ENCODE measurements around the gene MBD3L4. TPM values are rescaled to one million over a fixed set of nuclear protein-coding genes. Genes with fewer than 3 reads are reported as not detected.
"Not testable (repeated sequence)": the region's sequence is repeated elsewhere in the genome, so short reads cannot be mapped to it uniquely, and the experiment has no call there.

MBD3L4 gene
- total and polyA plus RNA-seq, 10 of the 15 experiments (the other 5 are each of a cell fraction or from before 2014, with no cell fraction given) = not detected

DNA sequence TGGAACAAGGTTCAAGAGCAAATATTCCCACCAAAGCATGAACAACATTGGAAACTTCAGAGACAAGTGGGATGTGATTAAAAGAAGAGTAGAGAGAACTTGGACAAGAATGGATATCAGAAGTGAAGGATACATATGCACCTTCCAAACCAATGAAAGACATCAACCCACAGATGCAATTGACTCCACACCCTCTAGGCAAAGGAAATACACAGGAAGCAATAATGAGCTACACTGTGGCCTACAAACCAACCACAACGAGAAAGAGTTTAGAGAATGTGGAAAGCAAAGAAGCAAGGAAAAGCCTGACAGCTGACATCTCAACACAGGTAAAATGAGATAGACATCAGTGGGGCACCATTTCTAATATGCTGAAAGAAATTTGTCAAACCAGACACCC lies 11.2 kb downstream of the MBD3L4 start:
- CTCF ChIA-PET; BruUV-seq (replicated peaks); H3K36me3 ChIP-seq (ENCODE audit: control insufficient read depth in 2 of 2, insufficient read depth in 2 of 2, low read length in 1 of 2); intact Hi-C loops (cut with micrococcal nuclease; ENCODE audit: unreplicated experiment); H4K20me1 ChIP-seq (ENCODE audit: control insufficient read depth, insufficient read depth); SMC1A ChIA-PET (ENCODE audit: uncharacterized antibody, unreplicated experiment); H3K9me3 ChIP-seq (replicated peaks; ENCODE audit: control insufficient read depth, insufficient read depth, low read length); H3K4me2 ChIP-seq (ENCODE audit: control insufficient read depth, insufficient read depth); H2AFZ ChIP-seq (ENCODE audit: control insufficient read depth, low read depth, low read length); H3K27ac ChIP-seq (ENCODE audit: control insufficient read depth, insufficient read depth); ATAC-seq; DNase-seq (ENCODE audit: low read depth, low spot score); H3K4me3 ChIP-seq; FAIRE-seq; RAD21 ChIA-PET (ENCODE audit: unreplicated experiment); H3K79me2 ChIP-seq (ENCODE audit: control insufficient read depth, insufficient read depth, low read length); H3K27me3 ChIP-seq (replicated peaks in 1 of 2; ENCODE audit: control insufficient read depth in 2 of 2, insufficient read depth in 2 of 2, low read length in 1 of 2); POLR2A ChIA-PET; in situ Hi-C loops (cut with MboI); H3K4me1 ChIP-seq (ENCODE audit: control insufficient read depth, insufficient read depth, low read length); H3K9ac ChIP-seq (ENCODE audit: control insufficient read depth, insufficient read depth, low read length): not testable (repeated sequence)
- WGBS (ENCODE audit: insufficient coverage, insufficient replicate concordance, low lambda C conversion rate, missing lambda C conversion rate) = no CpG with 5 or more reads among the region's 1 CpG

DNA sequence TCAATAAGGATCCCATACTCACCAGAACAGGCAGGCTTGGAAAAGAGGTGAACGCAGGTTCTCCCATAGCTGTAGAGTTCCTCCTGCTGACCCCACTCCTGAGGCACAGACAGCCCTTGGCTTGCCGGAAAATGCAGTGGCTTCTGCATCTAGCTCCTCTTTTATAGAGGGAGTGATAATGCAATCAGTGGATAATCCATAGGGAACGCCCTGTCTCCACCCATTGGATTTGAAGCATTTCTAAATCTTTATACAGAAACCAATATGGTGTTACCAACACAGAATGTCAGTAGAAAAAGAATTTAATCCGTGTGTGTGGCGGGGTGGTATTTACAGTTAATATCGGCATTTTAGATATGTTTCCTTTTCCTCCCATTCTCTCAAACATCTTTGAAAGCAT lies 18.6 kb downstream of the MBD3L4 start, which contains the start of gene MBD3L2B:
Gene MBD3L2B (minus strand): TSS at position 101 of the 400 bp plus-strand sequence. CDS start 34 bp downstream, at position 67.
- BruUV-seq (replicated peaks); in situ Hi-C loops (cut with MboI): not testable (repeated sequence)
- no CpG with 5 or more reads among the region's 6 CpGs for WGBS (ENCODE audit: insufficient coverage, insufficient replicate concordance, low lambda C conversion rate, missing lambda C conversion rate)

More for the DNA sequence above, 18.6 kb downstream of the MBD3L4 start, which contains the start of gene MBD3L2B:
- SMC1A ChIA-PET (ENCODE audit: uncharacterized antibody, unreplicated experiment); intact Hi-C loops (cut with micrococcal nuclease; ENCODE audit: unreplicated experiment); ATAC-seq; H3K9me3 ChIP-seq (replicated peaks; ENCODE audit: control insufficient read depth, insufficient read depth, low read length); H3K36me3 ChIP-seq (ENCODE audit: control insufficient read depth in 2 of 2, insufficient read depth in 2 of 2, low read length in 1 of 2); H3K9ac ChIP-seq (ENCODE audit: control insufficient read depth, insufficient read depth, low read length); H3K4me1 ChIP-seq (ENCODE audit: control insufficient read depth, insufficient read depth, low read length); CTCF ChIA-PET; H3K79me2 ChIP-seq (ENCODE audit: control insufficient read depth, insufficient read depth, low read length); H2AFZ ChIP-seq (ENCODE audit: control insufficient read depth, low read depth, low read length); H4K20me1 ChIP-seq (ENCODE audit: control insufficient read depth, insufficient read depth); RAD21 ChIA-PET (ENCODE audit: unreplicated experiment); FAIRE-seq; H3K4me3 ChIP-seq; H3K27me3 ChIP-seq (replicated peaks in 1 of 2; ENCODE audit: control insufficient read depth in 2 of 2, insufficient read depth in 2 of 2, low read length in 1 of 2); DNase-seq (ENCODE audit: low read depth, low spot score); H3K4me2 ChIP-seq (ENCODE audit: control insufficient read depth, insufficient read depth); H3K27ac ChIP-seq (ENCODE audit: control insufficient read depth, insufficient read depth); POLR2A ChIA-PET: not testable (repeated sequence)

Data from GM12878 (cell line).